ENCODE data around the gene COL5A1.

Gene COL5A1

GRCh38 chr9:134607971-134608370 lies 33.6 kb upstream of the COL5A1 start:
- no peak for DNase-seq

GRCh38 chr9:134611046-134611445 lies 30.6 kb upstream of the COL5A1 start:
- no peak for DNase-seq

- no peak for DNase-seq
These were observed 29.3 kb upstream of the COL5A1 start for GRCh38 chr9:134612309-134612708.

- no peak for DNase-seq
These were observed 28.9 kb upstream of the COL5A1 start for GRCh38 chr9:134612715-134613114.

- DNase-seq: no peak
These were observed 27.3 kb upstream of the COL5A1 start for GRCh38 chr9:134614256-134614655.

- no peak for DNase-seq
These were observed 25.3 kb upstream of the COL5A1 start for GRCh38 chr9:134616341-134616740.

GRCh38 chr9:134617246-134617645 lies 24.4 kb upstream of the COL5A1 start:
- DNase-seq: no peak

GRCh38 chr9:134617836-134618162 lies 23.8 kb upstream of the COL5A1 start:
- DNase-seq: no peak

GRCh38 chr9:134618163-134618832 lies 23.3 kb upstream of the COL5A1 start:
- DNase-seq: no peak

- no peak for DNase-seq
These were observed 22.7 kb upstream of the COL5A1 start for GRCh38 chr9:134618833-134619447.

- no peak for DNase-seq
These were observed 22.1 kb upstream of the COL5A1 start for GRCh38 chr9:134619448-134619982.

- no peak for DNase-seq
These were observed 21.5 kb upstream of the COL5A1 start for GRCh38 chr9:134619983-134620661.

GRCh38 chr9:134620751-134621557 lies 20.6 kb upstream of the COL5A1 start:
- DNase-seq: no peak

- DNase-seq: no peak
These were observed 20.0 kb upstream of the COL5A1 start for GRCh38 chr9:134621558-134622110.

- DNase-seq: no peak
These were observed 18.7 kb upstream of the COL5A1 start for GRCh38 chr9:134622896-134623257.

- no peak for DNase-seq
These were observed 18.1 kb upstream of the COL5A1 start for GRCh38 chr9:134623258-134624066.

- no peak for DNase-seq
These were observed 17.4 kb upstream of the COL5A1 start for GRCh38 chr9:134624137-134624591.

- DNase-seq: no peak
These were observed 16.9 kb upstream of the COL5A1 start for GRCh38 chr9:134624621-134625181.

- no peak for DNase-seq
These were observed 16.1 kb upstream of the COL5A1 start for GRCh38 chr9:134625361-134626068.

- no peak for DNase-seq
These were observed 15.6 kb upstream of the COL5A1 start for GRCh38 chr9:134626069-134626423.

Measured in CD4-positive, alpha-beta T cell treated with Interferon alpha-2 for 1 hour (primary cell).